GM18867 (cell line): ENCODE results near the gene ITPR2.
A peak's percentile ranks its signal among the peaks of the same experiment; 100 is the strongest.

Experiments used
- ATAC-seq: cut with Tn5 transposase; IDR thresholded peaks from one replicate; pipeline ENCODE4 v1.9.1; 2021; ENCODE audit warnings: mild to moderate bottlenecking, moderate library complexity; ENCODE audit not compliant: unreplicated experiment

ITPR2 gene

DNA sequence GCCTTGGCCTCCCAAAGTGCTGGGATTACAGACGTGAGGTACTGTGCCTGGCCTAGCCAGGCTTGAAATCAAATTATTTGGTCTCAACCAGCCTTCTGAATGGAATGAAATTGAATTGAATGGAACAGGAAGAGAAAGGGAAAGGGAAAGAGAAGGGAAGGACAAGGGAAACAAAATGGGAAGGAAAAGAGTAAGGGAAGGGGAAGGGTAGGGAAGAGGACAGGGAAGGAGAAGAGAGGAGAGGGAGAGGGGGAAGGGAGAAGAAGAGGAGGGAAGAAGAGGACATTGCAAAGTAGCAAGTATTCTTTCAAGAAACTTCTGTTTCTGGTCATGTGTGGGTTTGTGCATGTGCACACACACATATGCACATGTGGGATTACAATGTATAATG, 97.8 kb downstream of the ITPR2 start:
- no peak for ATAC-seq

DNA sequence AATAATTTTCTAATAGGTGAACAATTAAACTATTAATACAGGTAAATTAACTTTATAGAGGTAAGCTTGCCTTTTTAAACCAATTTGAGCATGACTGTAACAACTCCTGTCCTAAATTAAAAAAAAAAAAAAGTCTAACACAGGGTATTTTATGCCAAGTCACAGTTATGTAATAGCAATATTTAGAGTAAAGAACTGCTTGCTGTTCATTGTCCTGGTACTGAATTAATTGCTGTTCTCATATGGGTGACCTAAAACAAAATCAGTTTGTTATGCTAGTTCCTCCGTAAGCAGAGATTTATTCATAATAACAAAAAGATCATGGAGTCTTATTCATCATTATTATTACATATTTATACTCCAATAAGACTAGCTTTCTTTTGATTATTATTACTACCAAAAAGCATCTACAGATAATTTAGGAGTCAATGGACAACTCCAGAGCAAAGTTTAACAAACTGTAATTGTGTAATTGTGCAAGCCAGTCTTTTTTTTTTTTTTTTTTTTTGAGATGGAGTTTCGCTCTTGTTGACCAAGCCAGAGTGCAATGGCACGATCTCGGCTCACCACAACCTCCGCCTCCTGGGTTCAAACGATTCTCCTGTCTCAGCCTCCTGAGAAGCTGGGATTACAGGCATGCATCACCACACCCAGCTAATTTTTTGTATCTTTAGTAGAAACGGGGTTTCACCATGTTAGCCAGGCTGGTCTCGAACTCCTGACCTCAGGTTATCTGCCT, 98.3 kb downstream of the ITPR2 start:
- no peak for ATAC-seq

DNA sequence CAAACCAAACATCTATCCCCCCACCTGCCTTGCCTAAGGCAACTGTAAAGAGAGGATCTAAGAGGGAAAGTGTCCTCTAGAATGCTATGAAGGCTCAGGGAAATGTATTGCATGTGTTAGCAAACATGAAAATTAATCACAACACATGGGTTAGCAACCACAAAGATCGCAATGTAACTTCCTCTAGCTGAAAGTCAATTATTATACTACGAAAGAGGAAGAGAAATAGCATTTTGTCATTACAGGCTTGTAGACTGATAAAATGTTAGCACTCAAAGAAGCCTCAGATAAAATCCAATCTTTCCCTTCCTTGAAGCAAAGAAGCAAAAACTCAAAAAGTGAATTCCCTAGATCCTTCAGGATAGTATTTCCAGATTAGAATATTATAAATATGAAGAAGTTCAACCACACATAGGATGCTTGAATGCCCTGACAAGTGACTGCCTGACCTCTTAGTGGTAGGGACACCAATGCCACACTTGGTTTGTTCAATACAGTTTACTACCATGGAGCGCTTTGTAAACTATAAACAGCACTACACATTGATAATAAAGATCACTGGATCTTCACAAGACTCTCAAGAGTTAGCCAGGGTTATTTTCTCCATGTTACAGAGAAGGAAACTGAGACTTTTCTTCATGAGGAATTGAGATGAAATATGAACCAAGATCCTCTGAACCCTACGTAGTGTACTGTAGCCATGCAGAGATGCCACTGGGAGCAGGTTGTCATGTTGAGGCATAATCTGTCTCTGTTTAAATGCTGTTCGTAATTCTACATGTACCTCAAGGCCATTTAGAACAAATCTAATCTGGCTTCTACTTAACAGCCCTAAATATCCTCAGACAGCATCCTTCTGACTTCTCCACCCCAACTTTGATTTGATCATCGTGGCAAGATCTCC, 100.7 kb downstream of the ITPR2 start:
- peak; percentile 71 for ATAC-seq

DNA sequence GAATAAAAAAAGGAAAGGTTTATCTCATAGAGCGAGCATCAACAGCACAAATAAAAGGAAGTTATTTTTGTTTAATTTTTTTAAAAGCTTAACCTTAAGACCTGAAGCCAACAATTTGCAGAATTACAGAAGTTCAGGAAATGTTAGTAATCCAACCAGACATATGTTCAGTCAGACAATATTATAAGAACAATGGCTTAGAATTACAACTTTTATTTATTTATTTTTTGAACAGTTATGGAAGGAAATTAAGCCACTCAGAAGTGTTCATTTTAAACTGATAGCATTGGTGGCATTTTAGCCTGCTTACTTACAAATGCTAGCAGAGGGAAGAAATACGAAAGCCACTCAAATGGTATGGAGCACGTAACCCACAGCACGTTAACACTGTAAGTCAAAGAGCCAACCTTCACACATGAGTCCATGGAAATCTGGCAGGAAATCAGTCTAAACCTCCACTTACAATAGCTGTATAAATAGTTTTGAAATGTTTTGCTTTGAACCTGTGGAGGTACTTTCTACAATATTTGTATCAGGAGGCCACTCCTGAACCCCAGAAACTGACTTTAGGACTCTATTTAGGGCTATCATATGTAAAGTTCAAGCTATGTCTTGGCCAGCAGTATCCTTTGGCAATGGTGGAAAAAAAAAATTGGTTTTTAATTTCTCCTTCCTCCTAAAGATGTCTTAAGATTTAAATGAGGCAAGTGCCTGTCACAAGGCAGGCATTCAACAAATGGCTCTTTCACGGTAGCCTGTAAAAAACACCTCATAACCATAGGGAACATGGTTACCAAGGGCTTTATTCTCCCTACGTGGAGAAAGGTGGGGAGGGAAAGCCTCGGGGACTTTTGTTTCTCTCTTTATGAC, 102.3 kb downstream of the ITPR2 start:
- no peak for ATAC-seq

DNA sequence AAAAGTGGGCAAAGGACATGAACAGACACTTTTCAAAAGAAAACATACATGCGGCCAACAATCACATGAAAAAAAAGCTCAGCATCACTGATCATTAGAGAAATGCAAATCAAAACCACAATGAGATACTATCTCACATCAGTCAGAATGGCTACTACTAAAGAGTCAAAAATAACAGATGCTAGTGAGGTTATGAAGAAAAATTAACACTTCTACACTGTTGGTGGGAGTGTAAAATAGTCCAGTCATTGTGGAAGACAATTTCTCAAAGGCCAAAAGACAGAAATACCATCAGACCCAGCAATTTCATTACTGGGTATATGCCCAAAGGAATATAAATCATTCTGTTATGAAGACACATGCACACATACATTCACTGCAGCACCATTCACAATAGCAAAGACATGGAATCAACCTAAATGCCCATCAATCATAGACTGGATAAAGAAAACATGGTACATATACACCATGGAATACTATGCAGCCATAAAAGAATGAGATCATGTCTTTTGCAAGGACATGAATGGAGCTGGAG, 103.8 kb downstream of the ITPR2 start:
- ATAC-seq: peak; percentile 56

DNA sequence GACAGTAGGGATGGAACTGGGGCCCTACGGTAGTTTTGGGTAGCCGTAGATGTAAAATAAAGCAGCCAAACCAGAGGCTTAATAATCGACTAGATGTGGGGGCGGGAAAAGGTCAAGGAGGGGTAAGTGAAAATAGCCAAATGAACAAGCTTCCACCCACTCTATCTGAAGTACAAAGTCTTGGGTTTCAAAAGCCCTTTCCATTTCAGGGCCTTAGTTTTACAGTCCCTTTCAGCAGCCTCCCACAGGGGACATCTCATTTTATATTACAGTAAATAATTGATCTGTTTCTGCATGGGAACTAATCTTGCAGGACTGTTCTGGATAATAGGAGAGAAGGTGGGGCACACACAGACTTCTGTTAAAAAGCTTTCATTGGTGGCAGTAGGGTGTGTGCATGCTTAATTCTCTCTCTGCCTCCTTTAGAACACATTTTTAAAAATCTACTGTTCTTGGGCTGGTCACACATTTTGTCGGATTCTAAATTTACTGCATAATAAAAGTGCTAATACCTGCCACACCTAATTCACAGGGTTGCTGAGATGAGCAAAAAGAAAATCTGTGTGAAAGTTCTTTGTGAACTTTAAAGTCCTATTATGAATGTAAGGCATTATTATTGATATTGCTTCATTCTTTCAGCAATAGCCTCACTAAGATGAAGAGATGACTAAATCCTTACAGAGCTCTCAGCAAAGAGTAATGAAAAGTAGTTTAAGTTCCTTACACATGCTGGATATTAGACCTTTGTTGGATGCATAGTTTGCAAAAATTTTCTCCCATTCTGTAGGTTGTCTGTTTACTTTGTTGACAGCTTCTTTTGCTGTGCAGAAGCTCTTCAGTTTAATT, 104.6 kb downstream of the ITPR2 start:
- ATAC-seq: no peak

DNA sequence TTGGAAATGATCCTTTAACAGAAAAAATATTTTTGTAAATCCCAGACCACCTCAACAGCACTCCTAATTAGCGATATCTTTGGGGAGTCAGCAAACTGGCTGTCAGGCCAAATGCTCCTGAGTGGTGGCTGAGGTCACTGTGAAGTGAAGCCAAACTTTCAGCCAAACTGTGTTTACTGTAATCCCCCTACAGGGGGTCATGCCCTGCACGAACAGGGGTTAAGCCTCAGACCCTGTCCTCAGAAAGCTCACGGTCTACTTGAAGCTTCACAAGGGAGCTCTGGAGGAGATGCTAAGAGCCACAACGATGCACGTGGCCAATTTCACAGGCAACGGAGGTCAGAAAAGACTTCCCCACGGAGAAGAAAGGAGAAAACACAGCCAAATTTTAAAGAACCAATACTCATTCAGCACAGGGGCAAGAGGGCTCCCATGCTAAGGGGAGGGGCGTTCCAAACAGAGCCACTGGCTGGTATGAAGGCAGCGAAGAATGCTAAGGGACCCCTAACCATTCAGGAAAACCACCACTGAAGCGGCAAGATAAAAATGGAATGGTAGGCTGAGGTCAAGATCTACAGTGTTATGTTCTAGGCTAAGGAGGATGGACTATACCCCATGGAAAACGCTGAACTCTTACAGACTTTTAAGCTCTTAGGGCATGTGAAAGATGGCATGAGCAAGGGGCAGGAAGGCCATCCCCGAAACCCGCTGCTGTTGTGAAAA, 105.4 kb downstream of the ITPR2 start:
- no peak for ATAC-seq

DNA sequence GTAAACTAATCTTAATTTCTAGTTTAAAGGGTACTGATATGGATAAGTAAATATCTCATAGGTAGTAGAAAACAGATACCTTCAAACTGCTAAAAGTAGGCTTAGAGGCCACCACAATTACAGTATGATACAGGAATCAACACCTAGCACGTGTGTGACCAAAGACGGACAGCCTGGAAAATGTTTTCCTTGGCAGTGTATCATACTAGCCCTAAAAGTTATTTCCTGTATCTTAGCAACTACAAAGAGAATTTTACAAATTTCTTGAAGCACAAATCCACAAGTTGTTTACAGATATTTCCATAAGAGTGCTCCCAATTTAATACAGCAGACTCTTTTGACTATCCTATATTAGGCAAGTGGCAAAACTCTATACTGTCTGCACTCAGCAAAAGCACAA, 106.0 kb downstream of the ITPR2 start:
- ATAC-seq: no peak

DNA sequence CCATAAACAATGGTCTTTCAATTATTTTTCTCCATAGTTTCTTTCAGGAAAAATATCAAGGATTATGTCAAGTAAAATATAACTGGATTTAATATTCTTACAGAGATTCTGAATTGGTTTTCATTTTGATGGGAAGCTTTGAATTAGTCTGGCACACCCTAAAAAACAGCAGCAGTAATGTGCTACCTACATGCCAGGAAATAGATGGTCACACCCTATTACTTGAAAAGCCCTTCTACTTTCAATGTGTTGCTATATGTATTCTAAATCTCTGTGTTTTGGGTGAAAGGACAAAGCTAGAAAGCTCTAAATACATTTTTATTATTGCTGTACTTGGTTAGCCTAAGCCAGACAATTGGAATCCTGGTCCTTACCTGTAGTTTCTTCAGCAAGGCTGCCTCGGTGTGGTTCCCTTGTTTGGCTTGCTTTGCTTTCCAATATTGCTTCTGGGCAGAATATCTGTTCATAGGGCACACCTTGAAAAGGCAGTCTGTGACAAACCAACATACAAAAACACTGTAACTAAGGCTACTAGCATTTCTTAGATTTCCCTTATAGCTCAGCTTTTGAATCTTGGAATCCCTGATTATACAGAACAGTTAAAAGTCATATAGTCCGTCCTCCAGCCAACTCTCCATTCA, 107.6 kb downstream of the ITPR2 start:
- no peak for ATAC-seq

DNA sequence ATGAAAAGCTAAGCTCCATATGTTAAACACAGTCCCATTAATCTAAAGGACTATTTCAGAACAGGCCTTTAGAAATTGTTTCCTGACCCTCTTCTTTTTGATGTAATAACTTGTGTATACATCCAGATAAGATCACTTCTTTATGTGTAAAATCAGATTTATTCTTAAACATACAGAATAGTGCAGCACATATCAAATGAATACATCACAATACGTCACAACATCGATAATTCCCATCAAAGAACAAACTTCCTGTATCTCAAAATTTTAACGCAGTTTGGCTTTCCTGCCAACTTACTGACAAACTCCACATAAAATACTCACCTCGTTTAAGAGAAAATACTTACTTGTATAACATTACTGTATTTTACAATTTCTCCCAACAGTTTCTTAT, 108.7 kb downstream of the ITPR2 start:
- ATAC-seq: no peak

DNA sequence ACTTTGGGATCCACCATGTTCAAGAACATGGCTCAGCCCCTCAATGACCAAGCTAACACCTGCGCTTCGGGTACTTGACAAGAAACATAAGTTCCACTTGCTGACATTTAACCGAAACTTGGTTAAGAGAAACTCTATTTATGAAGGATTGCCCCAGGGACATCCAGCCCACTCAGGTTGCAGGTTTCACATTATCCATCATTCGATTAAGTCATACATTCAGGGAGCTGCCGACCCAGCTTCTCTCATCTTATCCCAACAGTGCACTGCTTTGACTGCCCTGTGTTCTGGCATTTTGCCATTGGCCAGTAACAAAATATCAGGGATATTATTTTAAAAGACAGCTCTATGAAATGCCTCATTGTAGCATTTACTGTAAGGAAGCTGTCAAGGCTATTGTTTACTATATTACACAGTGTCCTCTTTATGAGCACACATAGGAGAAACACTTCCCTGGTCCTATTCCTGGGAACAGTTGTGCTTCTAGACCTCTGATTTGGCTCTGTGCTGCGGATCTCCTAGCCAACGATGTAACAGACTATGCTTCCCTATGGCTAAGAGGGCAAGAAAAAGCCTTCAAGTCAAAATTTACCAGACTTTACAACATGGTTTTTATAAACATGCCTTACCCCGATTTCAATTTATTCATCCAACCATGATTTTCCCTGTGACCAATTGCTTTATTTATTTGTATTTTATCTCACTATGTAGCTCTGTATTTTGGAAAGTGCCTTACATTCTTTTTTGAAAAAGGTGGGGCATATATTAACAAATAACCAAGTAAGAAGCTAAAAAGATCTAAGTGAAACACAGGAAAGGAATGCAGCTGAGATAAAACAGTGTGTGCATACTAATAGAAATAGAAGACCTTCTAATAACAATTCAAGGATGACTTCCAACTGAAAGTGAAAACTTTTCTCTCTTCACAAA, 109.3 kb downstream of the ITPR2 start:
- no peak for ATAC-seq

DNA sequence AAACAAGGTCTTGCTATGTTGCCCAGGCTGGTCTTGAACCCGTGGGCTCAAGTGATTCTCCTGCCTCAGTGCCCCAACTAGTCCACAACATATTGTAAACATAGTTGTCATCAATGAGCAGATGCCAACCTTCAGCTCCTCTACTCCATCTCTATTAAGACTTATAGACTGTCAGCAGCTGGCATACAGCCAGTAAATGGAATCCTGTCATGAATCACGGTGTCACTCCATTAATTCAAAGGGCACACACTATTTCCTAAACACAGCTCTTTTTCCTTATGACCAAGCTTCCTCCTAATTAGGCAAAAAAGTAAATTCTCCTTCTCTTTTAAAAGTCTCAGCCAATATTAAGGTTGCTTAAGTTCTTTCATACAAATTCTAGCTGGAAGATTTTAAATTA, 111.2 kb downstream of the ITPR2 start:
- no peak for ATAC-seq

DNA sequence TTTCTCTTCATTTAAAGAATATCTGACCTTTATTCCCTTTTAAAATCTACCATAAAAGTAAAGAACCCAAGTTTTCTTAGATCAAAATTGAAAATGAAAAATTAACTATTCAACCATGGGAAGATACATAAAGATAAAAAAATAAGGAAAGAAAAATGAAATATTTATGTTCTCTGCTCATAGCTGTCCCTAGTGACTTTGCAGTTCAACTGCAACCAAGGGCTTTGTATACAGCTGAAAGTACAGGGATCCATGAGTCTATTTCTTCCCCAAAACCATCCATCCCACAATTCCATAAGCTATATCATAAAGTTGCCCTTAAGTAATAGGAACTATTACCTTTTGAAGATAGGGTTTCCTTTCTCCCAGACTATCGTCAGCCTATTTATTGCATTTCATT, 113.1 kb downstream of the ITPR2 start:
- ATAC-seq: no peak

DNA sequence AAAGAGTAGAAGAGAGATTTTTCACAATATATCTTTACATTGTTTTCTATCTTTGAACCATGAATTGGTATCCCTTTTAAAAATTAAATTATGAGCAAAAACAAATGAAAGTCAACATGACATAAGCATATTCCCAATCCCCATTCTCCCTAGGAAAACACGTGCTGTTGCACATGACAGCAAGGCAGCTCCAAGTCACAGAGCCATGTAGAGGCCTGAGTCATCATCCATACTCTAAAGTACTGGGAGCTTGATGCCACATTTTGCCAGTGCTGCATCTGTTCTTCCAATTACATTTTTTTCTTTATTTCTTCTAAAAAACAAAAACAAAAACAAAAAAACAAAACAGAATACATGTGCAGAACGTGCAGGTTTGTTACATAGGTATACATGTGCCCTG, 115.2 kb downstream of the ITPR2 start:
- ATAC-seq: no peak

DNA sequence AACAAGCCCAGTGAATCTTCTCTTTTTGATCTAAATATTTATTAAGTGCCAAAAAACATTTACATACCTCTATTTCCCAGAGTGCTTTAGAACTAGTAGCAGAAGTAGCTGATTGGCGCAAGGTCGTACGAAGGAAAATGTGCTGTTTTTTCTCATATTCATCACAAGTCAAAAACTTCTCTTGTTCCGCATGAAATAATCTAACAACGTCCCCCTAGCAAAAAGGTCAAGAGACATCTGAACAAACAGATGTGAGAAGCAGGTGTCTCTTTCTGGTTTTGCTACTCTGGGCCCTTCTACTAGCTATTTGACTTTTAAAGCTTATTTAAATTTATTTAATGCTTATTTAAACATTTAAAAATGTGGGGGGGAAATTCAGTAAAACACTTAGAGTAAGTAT, 117.8 kb downstream of the ITPR2 start:
- ATAC-seq: no peak

DNA sequence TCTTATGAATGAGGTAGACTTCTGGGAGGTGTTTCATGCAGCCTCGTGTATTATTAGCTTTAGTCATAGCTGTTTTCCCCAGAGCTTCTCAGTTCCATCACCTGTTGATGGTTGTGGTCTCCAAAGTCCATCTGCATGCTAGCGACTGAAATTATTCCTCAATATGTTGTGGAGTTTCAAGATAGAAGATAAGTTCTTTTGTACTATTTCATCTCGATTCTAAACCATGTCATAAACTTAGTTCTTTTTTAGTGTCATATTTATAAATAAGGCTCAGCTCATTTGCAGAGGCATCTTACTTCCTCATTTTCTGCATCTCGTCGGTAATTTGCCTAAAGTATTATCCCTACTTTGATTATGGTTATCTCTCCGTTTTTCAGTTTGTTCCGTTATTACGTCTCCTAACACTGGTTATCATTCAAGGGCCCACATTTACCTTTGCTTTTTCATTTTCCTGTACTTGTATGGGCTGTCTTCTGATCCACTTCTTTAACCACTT, 119.1 kb downstream of the ITPR2 start:
- ATAC-seq: peak; percentile 81

DNA sequence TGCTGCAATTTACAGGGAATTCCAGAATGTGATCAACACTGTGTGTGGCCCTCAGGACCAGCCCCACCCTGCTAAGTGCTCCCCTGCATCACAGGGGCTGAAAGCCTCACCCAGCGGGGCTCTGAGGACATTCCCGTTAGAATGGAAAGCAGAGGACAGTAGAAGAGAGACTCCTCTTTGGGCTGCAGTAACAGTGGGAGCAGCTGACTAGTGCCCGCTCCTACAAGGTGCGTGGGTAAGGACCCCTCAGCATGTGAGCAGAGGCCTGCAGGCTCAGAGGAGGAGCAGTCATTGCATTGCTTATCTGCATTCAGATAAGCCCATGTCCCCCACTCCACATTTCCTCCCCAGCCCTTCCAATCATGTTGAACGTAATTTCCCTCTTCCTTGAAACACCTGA, 120.1 kb downstream of the ITPR2 start:
- no peak for ATAC-seq

DNA sequence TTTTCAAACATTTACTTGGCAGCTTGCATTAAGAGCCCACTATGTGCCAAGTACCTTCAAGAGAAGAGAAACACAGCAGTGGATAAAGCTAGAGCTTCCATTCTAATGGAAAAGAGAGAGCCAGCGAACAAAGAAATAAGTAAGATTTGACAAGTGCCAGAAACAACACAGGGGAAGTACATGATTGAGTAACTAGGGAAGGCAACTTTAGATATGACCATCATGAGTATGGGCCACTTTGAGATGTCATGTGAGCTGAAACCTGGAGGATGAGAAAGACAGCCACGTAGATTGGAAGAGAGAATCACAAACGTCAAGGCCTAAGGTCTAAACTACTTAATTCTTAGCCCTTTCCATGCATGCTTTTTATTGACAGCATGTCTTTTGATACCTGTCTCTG, 121.4 kb downstream of the ITPR2 start:
- no peak for ATAC-seq
